PFSK-1 (cell line): ENCODE data around the gene TNFRSF21.

ENCODE experiments used
- FOXP2 ChIP-seq: optimal IDR thresholded peaks from 2 replicates; pipeline ENCODE3; 2011; ENCODE audit warnings: borderline replicate concordance, control low read depth, inconsistent platforms; ENCODE audit not compliant: insufficient read depth; ENCODE audit errors: extremely low read length, extremely low read depth
- POLR2AphosphoS5 ChIP-seq: IDR thresholded peaks from 2 replicates; pipeline ENCODE4 v1.6.1; 2012; ENCODE audit warnings: low read depth, mild to moderate bottlenecking, control low read depth, low read length, moderate library complexity
- SIN3A ChIP-seq: IDR thresholded peaks from 2 replicates; pipeline ENCODE4 v1.6.1; 2012; ENCODE audit warnings: mild to moderate bottlenecking, low read length, moderate library complexity, borderline replicate concordance; ENCODE audit not compliant: insufficient read depth
- TAF1 ChIP-seq: IDR thresholded peaks from 2 replicates; pipeline ENCODE4 v1.6.1; 2012; ENCODE audit warnings: low read length, control low read depth, borderline replicate concordance; ENCODE audit not compliant: insufficient read depth
- TF ChIP-seq, protein P1 (sequence below), 2 experiments: IDR thresholded peaks; 2 replicates each; pipeline versions ENCODE4 v1.6.1 to v1.8.0; 2011 to 2012; ENCODE audit warnings: low read depth in 2 of 2, low read length in 2 of 2, control low read depth in 1 of 2, inconsistent platforms in 1 of 2, mild to moderate bottlenecking in 1 of 2, moderate library complexity in 1 of 2; ENCODE audit not compliant: insufficient read depth in 1 of 2

- TF ChIP-seq POLR2AphosphoS5 (no peak), SIN3A (no peak), TAF1 (no peak), FOXP2 (no peak)
- TF ChIP-seq, protein P1, sequence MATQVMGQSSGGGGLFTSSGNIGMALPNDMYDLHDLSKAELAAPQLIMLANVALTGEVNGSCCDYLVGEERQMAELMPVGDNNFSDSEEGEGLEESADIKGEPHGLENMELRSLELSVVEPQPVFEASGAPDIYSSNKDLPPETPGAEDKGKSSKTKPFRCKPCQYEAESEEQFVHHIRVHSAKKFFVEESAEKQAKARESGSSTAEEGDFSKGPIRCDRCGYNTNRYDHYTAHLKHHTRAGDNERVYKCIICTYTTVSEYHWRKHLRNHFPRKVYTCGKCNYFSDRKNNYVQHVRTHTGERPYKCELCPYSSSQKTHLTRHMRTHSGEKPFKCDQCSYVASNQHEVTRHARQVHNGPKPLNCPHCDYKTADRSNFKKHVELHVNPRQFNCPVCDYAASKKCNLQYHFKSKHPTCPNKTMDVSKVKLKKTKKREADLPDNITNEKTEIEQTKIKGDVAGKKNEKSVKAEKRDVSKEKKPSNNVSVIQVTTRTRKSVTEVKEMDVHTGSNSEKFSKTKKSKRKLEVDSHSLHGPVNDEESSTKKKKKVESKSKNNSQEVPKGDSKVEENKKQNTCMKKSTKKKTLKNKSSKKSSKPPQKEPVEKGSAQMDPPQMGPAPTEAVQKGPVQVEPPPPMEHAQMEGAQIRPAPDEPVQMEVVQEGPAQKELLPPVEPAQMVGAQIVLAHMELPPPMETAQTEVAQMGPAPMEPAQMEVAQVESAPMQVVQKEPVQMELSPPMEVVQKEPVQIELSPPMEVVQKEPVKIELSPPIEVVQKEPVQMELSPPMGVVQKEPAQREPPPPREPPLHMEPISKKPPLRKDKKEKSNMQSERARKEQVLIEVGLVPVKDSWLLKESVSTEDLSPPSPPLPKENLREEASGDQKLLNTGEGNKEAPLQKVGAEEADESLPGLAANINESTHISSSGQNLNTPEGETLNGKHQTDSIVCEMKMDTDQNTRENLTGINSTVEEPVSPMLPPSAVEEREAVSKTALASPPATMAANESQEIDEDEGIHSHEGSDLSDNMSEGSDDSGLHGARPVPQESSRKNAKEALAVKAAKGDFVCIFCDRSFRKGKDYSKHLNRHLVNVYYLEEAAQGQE (IDR thresholded peaks at IDR 0.05; ENCODE audit: insufficient read depth in 1 of 2, low read depth in 2 of 2, low read length in 2 of 2): no peak
Observed at GRCh38 chr6:47241742-47242482, 67.8 kb downstream of the TNFRSF21 start.
